ENCODE measurements around the gene TUBA1A.

The TUBA1A gene

GRCh38 chr12:49188916-49189367 lies at the start of gene TUBA1A:
Gene TUBA1A, minus strand, starts transcription at chr12:49189080. Its CDS starts 101 bp downstream, at chr12:49188979.
- TF ChIP-seq CTCF (conservative IDR thresholded peaks at IDR 0.05; ENCODE audit: control insufficient read depth, insufficient read depth, low read depth, low read length): no peak
- peak within 1 kb of the TSS; percentile 79 for H3K4me3 ChIP-seq (ENCODE audit: control insufficient read depth, low read depth, low read length)
- DNase-seq (ENCODE audit: low read depth): peak; percentile 99

GRCh38 chr12:49236423-49236822 lies 47.5 kb upstream of the TUBA1A start:
- TF ChIP-seq CTCF (conservative IDR thresholded peaks at IDR 0.05; ENCODE audit: control insufficient read depth, insufficient read depth, low read depth, low read length): no peak
- peak; percentile 30 for DNase-seq (ENCODE audit: low read depth)
- no peak overlapping the region for H3K4me3 ChIP-seq (ENCODE audit: control insufficient read depth, low read depth, low read length)

GRCh38 chr12:49233842-49234526 lies 45.1 kb upstream of the TUBA1A start:
- DNase-seq (ENCODE audit: low read depth): no peak
- no peak overlapping the region for H3K4me3 ChIP-seq (ENCODE audit: control insufficient read depth, low read depth, low read length)
- TF ChIP-seq CTCF (conservative IDR thresholded peaks at IDR 0.05; ENCODE audit: control insufficient read depth, insufficient read depth, low read depth, low read length): no peak

- peak; percentile 31 for DNase-seq (ENCODE audit: low read depth)
- no peak overlapping the region for H3K4me3 ChIP-seq (ENCODE audit: control insufficient read depth, low read depth, low read length)
Observed at GRCh38 chr12:49232940-49233841, 44.3 kb upstream of the TUBA1A start.

GRCh38 chr12:49231878-49232655 lies 43.2 kb upstream of the TUBA1A start:
- peak; percentile 9 for DNase-seq (ENCODE audit: low read depth)
- H3K4me3 ChIP-seq (ENCODE audit: control insufficient read depth, low read depth, low read length): no peak overlapping the region
- no peak for TF ChIP-seq CTCF (conservative IDR thresholded peaks at IDR 0.05; ENCODE audit: control insufficient read depth, insufficient read depth, low read depth, low read length)

More at GRCh38 chr12:49232940-49233841, 44.3 kb upstream of the TUBA1A start:
- TF ChIP-seq CTCF (conservative IDR thresholded peaks at IDR 0.05; ENCODE audit: control insufficient read depth, insufficient read depth, low read depth, low read length): peak; percentile 4

- DNase-seq (ENCODE audit: low read depth): no peak
- no peak for TF ChIP-seq CTCF (conservative IDR thresholded peaks at IDR 0.05; ENCODE audit: control insufficient read depth, insufficient read depth, low read depth, low read length)
- H3K4me3 ChIP-seq (ENCODE audit: control insufficient read depth, low read depth, low read length): no peak overlapping the region
Observed at GRCh38 chr12:49230805-49231194, 41.9 kb upstream of the TUBA1A start.

Data from fibroblast of mammary gland (primary cell).